GM10266 (cell line): ENCODE results near the gene DNAH2.

Source experiments
- DNase-seq: peaks from one replicate; pipeline ENCODE4 v3.0.0; 2012; ENCODE audit errors: extremely low spot score
- TF ChIP-seq, protein P1 (sequence below): IDR thresholded peaks from 2 replicates; pipeline ENCODE4 v1.5.1; 2012; ENCODE audit warnings: mild to moderate bottlenecking, low read depth; ENCODE audit not compliant: control insufficient read depth, insufficient read depth; ENCODE audit errors: missing control alignments

Gene DNAH2

GRCh38 chr17:7782240-7782639, 64.7 kb downstream of the DNAH2 start:
- DNase-seq, result no peak
- TF ChIP-seq, protein P1, sequence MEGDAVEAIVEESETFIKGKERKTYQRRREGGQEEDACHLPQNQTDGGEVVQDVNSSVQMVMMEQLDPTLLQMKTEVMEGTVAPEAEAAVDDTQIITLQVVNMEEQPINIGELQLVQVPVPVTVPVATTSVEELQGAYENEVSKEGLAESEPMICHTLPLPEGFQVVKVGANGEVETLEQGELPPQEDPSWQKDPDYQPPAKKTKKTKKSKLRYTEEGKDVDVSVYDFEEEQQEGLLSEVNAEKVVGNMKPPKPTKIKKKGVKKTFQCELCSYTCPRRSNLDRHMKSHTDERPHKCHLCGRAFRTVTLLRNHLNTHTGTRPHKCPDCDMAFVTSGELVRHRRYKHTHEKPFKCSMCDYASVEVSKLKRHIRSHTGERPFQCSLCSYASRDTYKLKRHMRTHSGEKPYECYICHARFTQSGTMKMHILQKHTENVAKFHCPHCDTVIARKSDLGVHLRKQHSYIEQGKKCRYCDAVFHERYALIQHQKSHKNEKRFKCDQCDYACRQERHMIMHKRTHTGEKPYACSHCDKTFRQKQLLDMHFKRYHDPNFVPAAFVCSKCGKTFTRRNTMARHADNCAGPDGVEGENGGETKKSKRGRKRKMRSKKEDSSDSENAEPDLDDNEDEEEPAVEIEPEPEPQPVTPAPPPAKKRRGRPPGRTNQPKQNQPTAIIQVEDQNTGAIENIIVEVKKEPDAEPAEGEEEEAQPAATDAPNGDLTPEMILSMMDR, result no peak

DNA sequence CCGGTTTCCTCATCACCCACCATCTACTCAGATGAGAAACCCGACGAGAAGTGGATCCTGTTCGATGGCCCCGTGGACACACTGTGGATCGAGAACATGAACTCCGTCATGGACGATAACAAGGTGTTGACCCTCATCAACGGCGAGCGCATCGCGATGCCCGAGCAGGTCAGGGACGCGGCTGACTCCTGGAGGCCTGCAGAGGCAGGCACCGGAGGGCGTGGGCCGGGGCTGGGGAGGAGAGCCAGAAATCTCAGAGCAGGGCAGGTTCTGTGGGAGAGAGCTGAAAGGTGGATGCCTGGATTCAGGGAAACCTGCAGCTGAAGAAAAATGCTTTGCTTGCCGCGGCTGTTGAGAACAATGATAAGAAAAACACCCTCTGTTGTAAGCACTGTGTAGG, 69.3 kb downstream of the DNAH2 start:
- no peak for DNase-seq
- TF ChIP-seq, protein P1, result no peak

GRCh38 chr17:7789131-7789530, 71.6 kb downstream of the DNAH2 start:
- DNase-seq, result no peak
- TF ChIP-seq, protein P1, result no peak

- TF ChIP-seq, protein P1, result no peak
- no peak for DNase-seq
These were observed 72.6 kb downstream of the DNAH2 start for GRCh38 chr17:7790150-7790549.

DNA sequence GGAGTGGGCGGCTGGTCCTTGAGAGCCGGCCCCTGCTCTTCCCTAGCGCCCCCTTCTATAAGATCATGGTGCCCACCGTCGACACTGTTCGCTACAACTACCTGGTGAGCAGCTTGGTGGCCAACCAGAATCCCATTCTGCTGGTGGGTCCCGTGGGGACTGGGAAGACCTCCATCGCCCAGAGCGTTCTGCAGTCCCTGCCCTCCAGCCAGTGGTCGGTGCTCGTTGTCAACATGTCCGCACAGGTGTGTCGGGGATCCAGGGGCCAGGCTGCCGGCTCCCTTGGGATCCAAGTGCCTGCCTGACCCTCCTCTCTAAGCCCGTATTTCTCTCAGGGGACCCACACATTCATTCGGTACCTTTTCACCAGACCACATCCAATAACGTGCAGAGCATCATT, 75.1 kb downstream of the DNAH2 start:
- TF ChIP-seq, protein P1, result no peak
- DNase-seq, result no peak

DNA sequence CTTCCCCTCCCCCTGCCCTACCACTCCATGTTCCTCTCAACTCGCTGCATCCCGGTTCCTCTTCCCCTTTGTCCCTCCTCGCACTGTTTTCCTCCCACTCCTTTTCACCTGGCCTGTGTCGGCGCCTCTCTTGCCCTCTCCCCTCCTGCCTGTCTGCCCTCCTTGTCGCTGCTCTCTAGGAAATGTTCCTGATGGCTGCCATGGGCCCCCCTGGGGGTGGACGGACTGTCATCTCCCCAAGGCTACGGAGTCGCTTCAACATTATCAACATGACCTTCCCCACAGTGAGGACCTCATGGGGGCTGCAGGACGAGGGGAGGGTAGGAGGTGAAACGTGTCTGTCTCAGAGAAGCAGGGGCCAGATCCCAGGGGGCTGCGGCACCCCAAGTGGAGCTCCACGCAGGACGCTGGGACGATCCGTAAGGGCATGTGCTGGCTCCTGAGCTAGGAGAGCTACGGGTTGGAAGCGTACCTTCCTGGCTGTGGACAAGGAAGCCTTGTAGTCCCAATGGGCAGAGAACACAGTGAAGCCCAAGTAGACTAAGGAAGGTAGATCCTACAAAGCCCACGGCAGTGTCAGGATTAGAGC, 76.6 kb downstream of the DNAH2 start:
- TF ChIP-seq, protein P1, result no peak
- DNase-seq, result no peak

DNA sequence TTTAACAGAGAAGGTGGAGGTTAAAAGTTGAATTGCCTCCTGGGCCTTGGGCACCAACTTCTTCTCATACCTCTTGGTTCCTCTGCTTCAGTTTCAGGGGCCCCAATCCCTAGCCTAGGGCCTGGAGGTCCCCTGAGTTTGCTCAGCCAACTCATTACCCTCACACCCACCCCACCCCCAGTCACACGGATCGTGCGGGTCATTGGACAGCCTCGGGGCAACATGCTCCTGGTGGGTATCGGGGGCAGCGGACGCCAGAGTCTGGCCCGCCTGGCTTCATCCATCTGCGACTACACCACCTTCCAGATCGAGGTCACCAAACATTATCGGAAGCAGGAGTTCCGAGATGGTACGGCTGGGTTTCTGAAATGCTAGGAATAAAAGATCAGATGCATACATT, 80.4 kb downstream of the DNAH2 start:
- TF ChIP-seq, protein P1, result no peak
- no peak for DNase-seq
